ENCODE data around the gene OR1F1.

Gene OR1F1

GRCh38 chr16:3216263-3216640, 28.2 kb downstream of the OR1F1 start:
- H3K27ac ChIP-seq = no peak overlapping the region
- no peak for TF ChIP-seq CTCF (conservative IDR thresholded peaks at IDR 0.05)

GRCh38 chr16:3220839-3221238, 32.8 kb downstream of the OR1F1 start:
- no peak for TF ChIP-seq CTCF (conservative IDR thresholded peaks at IDR 0.05)
- H3K27ac ChIP-seq = no peak overlapping the region

- H3K27ac ChIP-seq = no peak overlapping the region
- TF ChIP-seq CTCF (conservative IDR thresholded peaks at IDR 0.05) = no peak
Measured at GRCh38 chr16:3223913-3224515, 36.0 kb downstream of the OR1F1 start.

GRCh38 chr16:3234543-3234856, 46.5 kb downstream of the OR1F1 start:
- peak overlapping the region; percentile 81 for H3K27ac ChIP-seq
- TF ChIP-seq CTCF (conservative IDR thresholded peaks at IDR 0.05) = no peak

- H3K27ac ChIP-seq = peak within 1 kb of the TSS; percentile 81
- TF ChIP-seq CTCF (conservative IDR thresholded peaks at IDR 0.05) = no peak
Measured at GRCh38 chr16:3234857-3235561, 47.0 kb downstream of the OR1F1 start, which contains the start of gene ZNF200. TSS of gene ZNF200 (minus strand) at chr16:3235158. CDS start at chr16:3233755, 1,403 bp downstream.

- no peak for TF ChIP-seq CTCF (conservative IDR thresholded peaks at IDR 0.05)
- H3K27ac ChIP-seq = peak overlapping the region; percentile 46
Measured at GRCh38 chr16:3235856-3236669, 48.1 kb downstream of the OR1F1 start.

GRCh38 chr16:3241761-3242160, 53.8 kb downstream of the OR1F1 start:
- TF ChIP-seq CTCF (conservative IDR thresholded peaks at IDR 0.05) = no peak
- H3K27ac ChIP-seq = no peak overlapping the region
